GM12801 (cell line): ENCODE data around the gene STON1.

Experiments
- CTCF ChIP-seq: IDR thresholded peaks from one replicate; pipeline ENCODE4 v1.5.1; 2011; ENCODE audit warnings: control low read depth; ENCODE audit not compliant: insufficient read length; ENCODE audit errors: extremely low read depth

STON1 gene

GRCh38 chr2:48589170-48589767, 59.3 kb downstream of the STON1 start:
- no peak for TF ChIP-seq CTCF

GRCh38 chr2:48590017-48590416, 60.1 kb downstream of the STON1 start:
- no peak for TF ChIP-seq CTCF

- no peak for TF ChIP-seq CTCF
Observed at GRCh38 chr2:48592067-48592466, 62.1 kb downstream of the STON1 start.

- TF ChIP-seq CTCF, result no peak
Observed at GRCh38 chr2:48597492-48597891, 67.5 kb downstream of the STON1 start.

GRCh38 chr2:48600204-48600813, 70.4 kb downstream of the STON1 start:
- no peak for TF ChIP-seq CTCF

- no peak for TF ChIP-seq CTCF
Observed at GRCh38 chr2:48600917-48601316, 71.0 kb downstream of the STON1 start.

GRCh38 chr2:48601349-48601748, 71.4 kb downstream of the STON1 start:
- TF ChIP-seq CTCF, result no peak
